Ovary (tissue), 3 donors: Measurements from ENCODE around the gene MGAT4D.

Source experiments
- POLR2A ChIP-seq: fragments of 450-650 bp; IDR thresholded peaks from one replicate; pipeline ENCODE4 v1.6.1; 2017; ENCODE audit warnings: antibody characterized with exemption, mild to moderate bottlenecking, moderate library complexity
- TF ChIP-seq, protein P1 (sequence below), 3 donors: fragments of 450-650 bp in 2 of 3; fragments of 200-600 bp in 1 of 3; IDR thresholded peaks; one replicate each; pipeline versions ENCODE4 v1.5.1 to v1.8.0; 2016 to 2022; ENCODE audit warnings: antibody characterized with exemption in 3 of 3, mild to moderate bottlenecking in 1 of 3
- donor health status: DM: no; HTN: no; CAD: no.

DNA sequence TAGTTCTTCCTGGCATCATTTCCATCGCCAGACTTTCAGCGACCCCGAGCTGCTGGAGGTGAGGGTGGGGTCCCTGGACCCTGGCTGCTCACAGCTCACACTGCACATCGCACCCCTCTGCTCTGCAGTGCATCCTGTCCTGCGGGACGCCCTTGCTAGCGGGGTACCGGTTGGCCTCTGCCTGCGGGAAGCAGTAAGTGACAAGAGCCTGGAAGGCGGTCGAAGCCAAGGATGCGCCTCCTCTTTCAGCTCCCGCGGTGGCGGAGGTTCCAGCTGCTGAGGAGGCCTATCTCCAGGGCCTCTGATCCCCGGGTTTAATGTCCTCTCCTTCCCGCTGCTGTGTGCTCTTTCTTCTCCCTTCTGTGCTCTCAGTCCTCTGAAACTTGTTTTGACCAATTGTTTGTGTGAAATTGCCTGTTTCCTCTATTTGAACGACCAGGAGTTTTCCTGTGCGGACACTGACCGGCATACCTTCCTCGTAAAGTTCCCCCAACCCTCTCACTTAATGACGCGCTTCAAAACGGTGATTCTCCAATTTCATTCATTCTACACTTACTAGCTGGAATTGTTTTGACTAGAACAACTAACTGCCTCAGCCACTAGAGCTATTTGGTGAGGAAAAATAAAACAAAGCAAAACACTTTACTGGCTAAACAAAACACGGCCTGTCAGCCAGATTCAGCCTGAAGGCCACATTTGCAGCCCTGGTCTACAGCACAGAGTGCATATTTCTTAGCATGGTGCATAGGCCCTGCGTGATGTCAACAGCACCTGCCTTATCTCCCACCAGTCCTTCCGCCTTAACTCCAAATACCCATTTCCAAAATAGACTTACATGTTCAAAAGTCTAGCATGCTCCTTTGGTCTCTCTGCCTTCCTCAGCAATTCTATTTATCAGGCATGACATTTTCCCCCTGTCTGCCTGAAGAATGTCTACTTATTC lies 28.0 kb downstream of the MGAT4D start:
- TF ChIP-seq, protein P1, sequence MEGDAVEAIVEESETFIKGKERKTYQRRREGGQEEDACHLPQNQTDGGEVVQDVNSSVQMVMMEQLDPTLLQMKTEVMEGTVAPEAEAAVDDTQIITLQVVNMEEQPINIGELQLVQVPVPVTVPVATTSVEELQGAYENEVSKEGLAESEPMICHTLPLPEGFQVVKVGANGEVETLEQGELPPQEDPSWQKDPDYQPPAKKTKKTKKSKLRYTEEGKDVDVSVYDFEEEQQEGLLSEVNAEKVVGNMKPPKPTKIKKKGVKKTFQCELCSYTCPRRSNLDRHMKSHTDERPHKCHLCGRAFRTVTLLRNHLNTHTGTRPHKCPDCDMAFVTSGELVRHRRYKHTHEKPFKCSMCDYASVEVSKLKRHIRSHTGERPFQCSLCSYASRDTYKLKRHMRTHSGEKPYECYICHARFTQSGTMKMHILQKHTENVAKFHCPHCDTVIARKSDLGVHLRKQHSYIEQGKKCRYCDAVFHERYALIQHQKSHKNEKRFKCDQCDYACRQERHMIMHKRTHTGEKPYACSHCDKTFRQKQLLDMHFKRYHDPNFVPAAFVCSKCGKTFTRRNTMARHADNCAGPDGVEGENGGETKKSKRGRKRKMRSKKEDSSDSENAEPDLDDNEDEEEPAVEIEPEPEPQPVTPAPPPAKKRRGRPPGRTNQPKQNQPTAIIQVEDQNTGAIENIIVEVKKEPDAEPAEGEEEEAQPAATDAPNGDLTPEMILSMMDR (IDR thresholded peaks at IDR 0.05), result no peak
- TF ChIP-seq POLR2A, result no peak
